ENCODE results near the gene SESN3.
"Not testable (repeated sequence)": the region's sequence is repeated elsewhere in the genome, so short reads cannot be mapped to it uniquely, and the experiment has no call there.

SESN3 gene

GRCh38 chr11:95248666-95249467 lies 17.9 kb upstream of the SESN3 start:
- DNase-seq = no peak

GRCh38 chr11:95247883-95248282 lies 16.9 kb upstream of the SESN3 start:
- no peak for DNase-seq

GRCh38 chr11:95247127-95247684 lies 16.2 kb upstream of the SESN3 start:
- peak; percentile 17 for DNase-seq

GRCh38 chr11:95245581-95245980 lies 14.6 kb upstream of the SESN3 start:
- no peak for DNase-seq

GRCh38 chr11:95245038-95245437 lies 14.0 kb upstream of the SESN3 start:
- DNase-seq = no peak

- no peak for DNase-seq
Measured at GRCh38 chr11:95243673-95244072, 12.7 kb upstream of the SESN3 start.

GRCh38 chr11:95242845-95243605 lies 12.0 kb upstream of the SESN3 start:
- DNase-seq = no peak

GRCh38 chr11:95242091-95242844 lies 11.3 kb upstream of the SESN3 start:
- DNase-seq = no peak

GRCh38 chr11:95241681-95242081 lies 10.7 kb upstream of the SESN3 start:
- DNase-seq = no peak

GRCh38 chr11:95239871-95240649 lies 9.1 kb upstream of the SESN3 start:
- DNase-seq = no peak

GRCh38 chr11:95232666-95233065 lies 1.7 kb upstream of the SESN3 start:
- no peak for DNase-seq

- DNase-seq = peak; percentile 91
Measured at GRCh38 chr11:95231881-95232605, 1.0 kb upstream of the SESN3 start.

- DNase-seq = no peak
Measured at GRCh38 chr11:95230810-95231126, 234 bp downstream of the SESN3 start.

GRCh38 chr11:95229993-95230809 lies 801 bp downstream of the SESN3 start:
- DNase-seq = peak; percentile 50

GRCh38 chr11:95229199-95229992 lies 1.6 kb downstream of the SESN3 start:
- DNase-seq = peak; percentile 34

GRCh38 chr11:95228081-95228749 lies 2.8 kb downstream of the SESN3 start:
- DNase-seq = no peak

- DNase-seq = not testable (repeated sequence)
Measured at GRCh38 chr11:95227060-95227459, 3.9 kb downstream of the SESN3 start.

- DNase-seq = no peak
Measured at GRCh38 chr11:95222817-95223216, 8.2 kb downstream of the SESN3 start.

- DNase-seq = no peak
Measured at GRCh38 chr11:95219599-95219998, 11.4 kb downstream of the SESN3 start.

Data from NCI-H345 (cell line).